Skeletal muscle cell (primary cell): ENCODE data around the gene CASD1.

Source experiments
- DNase-seq: peaks from one replicate; pipeline ENCODE4 v3.0.0-alpha.2; 2010; ENCODE audit warnings: low read depth
- H3K4me3 ChIP-seq: 2 replicates; pipeline ENCODE4 v1.5.1; 2011; ENCODE audit warnings: low read depth, mild to moderate bottlenecking, control low read depth, low read length, moderate library complexity

The CASD1 gene

GRCh38 chr7:94576316-94576715 lies 66.7 kb downstream of the CASD1 start:
- DNase-seq: no peak
- H3K4me3 ChIP-seq: no peak overlapping the region

DNA sequence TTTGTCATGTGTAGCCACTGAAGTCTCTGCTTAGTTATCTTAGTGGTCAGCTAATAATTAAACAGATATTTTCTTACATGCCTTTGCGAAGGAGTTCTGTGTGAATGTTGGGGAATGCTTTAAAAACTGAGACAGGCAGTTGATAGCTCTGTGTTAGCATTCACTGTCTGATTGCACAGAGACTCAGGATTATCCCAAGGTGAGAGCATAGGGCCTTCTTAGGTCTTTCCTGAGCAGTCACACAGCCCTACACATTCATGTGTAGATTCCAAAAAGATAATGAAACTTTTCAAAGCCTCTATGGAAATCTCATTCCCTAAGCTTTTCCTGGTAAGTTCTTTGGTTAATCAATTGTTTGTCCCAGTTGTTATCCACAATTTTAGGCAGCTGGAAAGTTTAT lies 67.7 kb downstream of the CASD1 start:
- no peak for DNase-seq

DNA sequence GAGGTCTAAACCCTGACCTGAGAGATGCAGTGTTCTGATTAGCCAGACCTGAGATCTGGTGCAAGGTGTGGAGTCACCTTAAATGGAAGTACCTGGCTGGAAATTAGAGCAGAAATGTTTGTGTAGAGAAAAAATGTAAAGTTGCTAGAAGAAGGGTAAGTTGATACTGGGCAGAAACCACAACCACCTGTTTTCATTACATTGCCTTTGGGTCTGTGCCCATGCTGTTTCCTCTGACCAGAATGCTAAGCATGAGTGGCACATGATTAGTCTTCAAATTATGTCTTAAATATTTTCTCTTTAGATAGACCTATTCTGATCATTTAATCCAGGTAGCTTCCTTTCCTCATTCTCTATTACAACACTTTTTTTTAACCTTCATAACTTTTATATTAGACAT lies 69.0 kb downstream of the CASD1 start:
- no peak for DNase-seq
- H3K4me3 ChIP-seq: no peak overlapping the region

More for the DNA sequence above, 67.7 kb downstream of the CASD1 start:
- no peak overlapping the region for H3K4me3 ChIP-seq

GRCh38 chr7:94579470-94579869 lies 69.9 kb downstream of the CASD1 start:
- DNase-seq: no peak
- H3K4me3 ChIP-seq: no peak overlapping the region

DNA sequence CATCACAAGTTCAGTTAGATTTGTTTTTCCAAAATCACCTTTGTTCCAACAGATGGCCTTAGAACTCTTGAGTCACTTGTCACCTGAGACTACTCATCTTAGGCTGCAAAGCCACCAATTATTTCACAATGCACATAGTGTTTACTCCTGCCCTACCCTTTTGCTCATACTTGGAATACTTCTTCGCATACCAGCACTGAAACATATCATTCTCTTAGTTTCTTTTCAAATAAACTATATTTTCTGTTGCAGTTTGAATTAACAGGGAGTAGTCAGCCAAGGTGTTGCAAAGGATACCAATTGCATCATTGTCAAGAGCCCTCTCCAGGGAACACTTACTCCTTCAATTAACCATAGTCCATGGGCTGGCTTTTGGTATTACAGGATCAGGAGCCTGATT lies 71.0 kb downstream of the CASD1 start:
- no peak overlapping the region for H3K4me3 ChIP-seq
- no peak for DNase-seq

- no peak for DNase-seq
- H3K4me3 ChIP-seq: no peak overlapping the region
These were observed 74.5 kb downstream of the CASD1 start for GRCh38 chr7:94584113-94584512.

DNA sequence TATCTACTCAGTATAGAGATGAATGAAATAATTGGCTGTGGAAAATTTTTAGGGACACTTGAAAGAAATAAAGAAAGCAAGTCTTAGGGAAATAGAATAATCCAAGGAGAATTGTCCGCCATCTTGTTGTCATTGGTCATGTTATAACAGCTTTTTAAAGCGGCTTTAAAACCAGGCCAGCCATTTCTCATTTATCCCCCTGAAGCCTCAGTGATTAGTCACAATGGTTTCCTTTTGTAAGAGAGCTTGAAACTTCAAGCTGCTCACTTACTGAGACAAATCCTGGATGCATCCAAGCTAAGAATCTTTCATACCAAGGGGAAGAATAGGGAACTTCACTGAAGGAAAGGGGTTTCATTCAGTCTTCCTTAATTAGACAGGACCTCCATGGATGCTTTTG lies 78.5 kb downstream of the CASD1 start:
- H3K4me3 ChIP-seq: no peak overlapping the region
- no peak for DNase-seq

DNA sequence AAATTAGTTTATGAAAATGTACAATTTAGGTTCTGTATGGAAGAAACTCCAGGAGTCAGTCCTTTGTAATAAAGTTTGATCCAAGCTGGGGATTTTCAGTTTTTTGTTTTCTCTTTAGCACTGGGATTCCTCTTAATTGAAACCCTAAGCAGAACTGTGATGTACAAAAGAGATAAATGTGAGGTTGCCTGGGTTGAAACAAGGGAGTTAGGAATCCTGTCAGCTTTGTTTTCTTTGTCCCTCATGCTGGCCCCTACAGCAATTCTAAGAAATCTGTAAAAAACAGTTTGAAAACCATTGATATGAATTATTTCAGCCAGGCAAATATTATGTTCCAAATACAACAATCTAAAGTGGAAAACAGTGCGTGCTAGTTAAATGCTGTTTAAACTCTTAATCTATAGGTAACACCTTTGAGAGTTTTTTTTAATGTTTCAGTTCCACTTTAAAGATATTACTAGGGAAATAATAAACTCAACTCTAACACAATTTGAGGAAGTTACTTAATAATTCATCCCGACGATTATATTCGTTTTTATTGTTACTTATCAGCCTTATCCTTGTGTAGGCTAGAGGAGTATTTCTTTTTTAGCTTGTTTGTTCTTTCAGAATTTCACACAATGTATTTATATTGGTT lies 81.0 kb downstream of the CASD1 start:
- DNase-seq: no peak
- no peak overlapping the region for H3K4me3 ChIP-seq

DNA sequence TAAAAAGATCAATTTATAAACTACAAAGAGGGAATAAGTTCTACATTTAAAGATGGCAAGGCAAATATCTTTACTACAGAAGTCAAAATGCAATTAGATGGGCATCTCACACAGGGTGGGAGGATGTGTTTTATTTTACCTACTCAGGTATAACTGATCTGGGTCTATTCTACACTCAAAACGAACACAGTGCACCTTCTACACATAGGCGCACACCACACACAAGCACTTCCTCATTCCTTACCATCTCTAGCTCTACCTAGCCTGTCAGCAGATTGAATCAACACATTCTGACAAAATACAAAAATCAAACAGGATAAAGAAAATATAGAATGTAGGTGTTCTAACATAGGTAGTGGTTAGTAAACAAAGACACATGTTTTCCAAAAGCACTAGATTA lies 81.6 kb downstream of the CASD1 start:
- DNase-seq: no peak
- H3K4me3 ChIP-seq: no peak overlapping the region

GRCh38 chr7:94594882-94595281 lies 85.3 kb downstream of the CASD1 start:
- H3K4me3 ChIP-seq: no peak overlapping the region
- no peak for DNase-seq

- no peak for DNase-seq
- no peak overlapping the region for H3K4me3 ChIP-seq
These were observed 86.1 kb downstream of the CASD1 start for GRCh38 chr7:94595717-94596116.

GRCh38 chr7:94600267-94600666 lies 90.7 kb downstream of the CASD1 start:
- no peak overlapping the region for H3K4me3 ChIP-seq
- no peak for DNase-seq

DNA sequence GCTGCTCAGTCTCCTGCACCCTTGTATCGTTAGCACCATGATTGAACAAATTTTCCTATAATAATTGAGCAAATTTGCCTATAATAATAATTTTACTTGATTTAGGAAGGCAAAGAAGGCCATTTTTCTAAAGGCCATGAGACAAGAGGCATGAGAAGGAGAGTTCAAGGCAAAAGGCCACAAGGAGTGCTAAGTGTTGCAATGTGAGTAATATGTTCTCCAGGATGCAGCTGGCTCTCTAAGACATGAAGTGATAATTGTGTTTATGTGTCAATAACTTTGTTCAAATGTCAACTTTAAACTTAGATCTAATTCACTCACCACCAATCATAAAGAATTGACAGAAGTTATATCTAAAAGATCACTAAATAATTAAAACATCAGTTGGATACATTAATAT lies 92.6 kb downstream of the CASD1 start:
- DNase-seq: no peak
- no peak overlapping the region for H3K4me3 ChIP-seq

DNA sequence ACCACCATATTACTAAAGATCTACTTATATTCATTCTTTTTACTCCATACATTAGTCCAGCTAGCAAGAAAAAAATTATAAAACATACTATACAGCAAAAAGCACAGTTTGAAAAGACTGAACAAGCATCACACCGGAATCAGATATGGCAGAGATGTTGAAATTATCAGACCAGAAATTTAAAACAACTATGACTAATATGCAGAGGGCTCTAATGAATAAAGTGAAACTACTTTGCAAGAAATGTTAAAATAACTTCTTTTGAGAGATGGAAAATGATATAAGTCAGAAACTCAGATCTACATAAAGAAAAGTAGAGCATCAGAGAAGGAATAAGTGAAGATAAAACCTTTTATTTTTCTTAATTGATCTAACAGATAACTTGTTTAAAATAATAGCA lies 95.4 kb downstream of the CASD1 start:
- no peak for DNase-seq
- H3K4me3 ChIP-seq: no peak overlapping the region
